Activated CD8-positive, alpha-beta memory T cell treated with anti-CD3 and anti-CD28 coated beads for 48 hours (primary cell): ENCODE measurements around the gene OLFML3.
"Not testable (repeated sequence)": the region's sequence is repeated elsewhere in the genome, so short reads cannot be mapped to it uniquely, and the experiment has no call there.

Experiments
- DNase-seq, 3 experiments: peaks; one replicate each; pipeline ENCODE4 v3.0.0-alpha.2; 2020; ENCODE audit warnings: low read depth in 2 of 3, low spot score in 2 of 3

Gene OLFML3

DNA sequence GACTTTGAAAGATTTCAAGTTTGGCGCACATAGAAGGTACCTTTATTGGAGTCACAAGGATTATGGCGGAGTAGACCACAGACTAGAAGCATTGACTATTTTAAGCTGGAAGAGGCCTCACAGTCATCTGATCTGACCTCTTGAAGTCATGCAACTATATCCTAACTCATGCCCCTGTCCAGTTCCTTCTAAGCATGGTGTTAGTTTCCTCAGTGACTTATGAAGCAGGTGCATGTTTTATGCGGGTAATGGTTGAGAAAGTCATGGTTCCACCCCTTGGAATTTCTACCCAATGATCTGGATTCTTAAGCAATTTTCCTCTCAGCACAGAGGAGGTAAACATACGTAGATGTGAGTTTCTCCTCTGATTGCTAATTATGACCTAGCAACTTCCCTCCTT, 11.7 kb downstream of the OLFML3 start:
- DNase-seq = no peak

DNA sequence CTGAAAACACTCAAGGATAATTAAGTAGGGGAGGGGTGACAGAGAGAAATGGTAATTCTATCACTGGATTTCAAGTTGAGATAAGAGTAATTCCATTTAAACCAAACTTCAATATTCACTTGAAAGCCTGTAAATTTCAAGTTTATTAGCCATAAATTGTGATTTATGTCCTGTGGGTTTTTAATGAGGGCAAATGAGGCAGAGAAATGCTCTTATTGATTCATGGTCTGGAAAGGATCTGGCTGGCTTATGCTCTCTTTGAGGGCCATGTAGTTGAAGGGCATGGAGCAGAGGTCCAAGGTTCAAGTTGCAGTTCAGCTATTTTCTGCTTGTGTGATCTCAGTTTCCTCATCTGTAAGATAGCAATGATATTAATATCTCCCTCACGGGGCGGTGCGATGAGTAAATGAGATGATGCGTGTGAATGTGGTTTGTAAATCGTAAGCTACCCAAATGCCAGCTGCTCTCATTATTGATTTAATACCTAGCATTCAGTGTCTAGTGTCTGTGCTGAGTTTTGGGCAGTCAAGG, 12.3 kb downstream of the OLFML3 start:
- DNase-seq = no peak

GRCh38 chr1:113993072-113993471, 13.8 kb downstream of the OLFML3 start:
- no peak for DNase-seq

GRCh38 chr1:113993766-113994165, 14.5 kb downstream of the OLFML3 start:
- no peak for DNase-seq

DNA sequence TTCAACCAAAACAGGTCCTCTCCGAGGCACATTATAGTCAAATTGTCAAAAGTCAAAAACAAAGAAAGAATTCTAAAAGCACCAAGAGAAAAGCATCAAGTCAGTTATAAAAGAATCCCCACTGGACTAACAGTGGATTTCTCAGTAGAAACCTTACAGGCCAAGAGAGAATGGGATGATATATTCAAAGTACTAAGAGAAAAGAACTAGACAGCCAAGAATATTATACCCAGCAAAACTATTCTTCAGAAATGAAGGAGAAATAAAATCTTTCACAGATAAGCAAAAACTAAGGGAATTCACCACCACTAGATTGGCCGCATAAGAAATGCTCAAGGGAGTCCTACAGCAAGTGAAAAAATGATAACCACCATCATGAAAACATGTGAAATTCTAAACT, 16.1 kb downstream of the OLFML3 start:
- DNase-seq = no peak

DNA sequence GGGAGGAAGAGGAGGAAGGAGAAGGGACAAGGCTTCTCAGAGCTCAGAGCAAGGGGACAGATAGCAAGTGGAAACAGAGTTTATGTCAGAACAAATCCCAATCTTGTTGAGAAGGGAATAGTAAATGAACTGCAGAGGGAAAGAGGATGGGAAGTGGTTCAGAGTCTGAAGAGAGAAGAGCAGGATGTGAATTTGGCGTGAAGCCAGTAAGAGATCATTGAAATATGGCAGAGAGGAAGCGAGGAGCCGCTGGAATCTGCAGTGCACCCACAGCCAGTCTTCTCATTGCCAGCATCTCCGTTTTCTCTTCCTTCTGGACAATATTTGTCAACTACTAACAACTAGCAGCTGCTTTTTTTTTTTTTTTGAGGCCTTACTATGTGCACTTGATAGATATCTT, 19.1 kb downstream of the OLFML3 start:
- DNase-seq = no peak

DNA sequence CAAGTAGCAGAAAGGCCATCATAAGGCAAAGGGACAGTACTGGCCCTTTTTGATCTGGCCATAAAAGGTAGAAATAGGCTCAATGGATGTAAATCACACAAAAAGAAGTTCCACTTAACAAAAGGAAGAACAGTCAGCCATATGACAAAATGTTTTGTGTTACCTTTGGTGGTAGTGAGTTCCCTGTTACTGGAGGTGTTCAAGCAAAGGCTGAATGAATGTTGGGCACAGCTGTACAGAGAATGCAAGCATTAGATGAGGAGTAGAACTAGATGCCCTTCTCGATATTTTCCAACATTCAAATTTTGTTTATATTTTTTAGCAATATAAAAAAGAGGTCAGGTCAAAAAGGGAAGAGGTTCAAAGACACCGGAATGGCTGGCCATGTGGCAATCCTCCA, 20.0 kb downstream of the OLFML3 start:
- no peak for DNase-seq

DNA sequence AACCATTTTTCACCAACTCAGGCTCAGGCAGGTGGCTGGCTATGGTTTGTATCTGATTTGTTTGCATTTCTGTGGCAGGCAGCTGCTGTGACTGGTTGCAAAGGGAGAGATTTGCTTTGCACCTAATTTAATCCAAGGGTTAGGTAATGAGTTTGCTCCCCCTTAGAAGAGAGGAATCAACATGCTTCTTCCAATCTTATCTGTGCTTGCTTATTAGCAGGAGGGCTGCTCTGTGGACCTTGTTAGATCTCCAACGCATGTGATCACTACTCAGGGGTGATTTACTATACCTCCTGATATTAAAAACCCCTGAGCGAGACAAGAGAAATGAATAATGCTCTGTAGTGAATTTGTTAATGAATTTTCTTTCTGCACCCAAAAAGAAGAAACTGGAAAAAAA, 20.5 kb downstream of the OLFML3 start:
- DNase-seq = no peak

- no peak for DNase-seq
Observed at GRCh38 chr1:114000406-114000805, 21.1 kb downstream of the OLFML3 start.

- no peak for DNase-seq
Observed at GRCh38 chr1:114002492-114003239, 23.4 kb downstream of the OLFML3 start.

DNA sequence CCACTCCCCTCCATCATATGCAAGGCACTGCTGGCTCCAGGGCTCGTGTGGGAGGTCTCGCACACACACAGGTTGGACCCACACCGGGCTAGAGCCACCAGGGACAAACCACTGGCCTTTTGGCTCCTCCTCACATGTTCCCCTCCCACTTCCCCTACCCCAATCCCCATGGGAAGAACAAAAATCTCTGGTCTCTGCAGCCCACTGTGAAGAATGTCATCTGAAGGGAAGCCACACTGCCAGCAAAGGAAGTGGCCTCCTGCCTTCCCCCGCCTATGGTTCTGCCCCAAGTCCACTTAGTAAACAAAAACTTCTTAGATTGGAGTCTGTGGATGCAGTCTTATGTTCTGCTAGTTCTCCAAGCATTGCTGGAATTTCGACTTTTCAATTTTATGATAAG, 24.2 kb downstream of the OLFML3 start:
- DNase-seq = no peak

- DNase-seq = not testable (repeated sequence)
Observed at GRCh38 chr1:114006825-114007224, 27.6 kb downstream of the OLFML3 start.

GRCh38 chr1:114008480-114008941, 29.2 kb downstream of the OLFML3 start:
- DNase-seq = no peak

- no peak for DNase-seq
Observed at GRCh38 chr1:114008993-114009392, 29.7 kb downstream of the OLFML3 start.

GRCh38 chr1:114009393-114009792, 30.1 kb downstream of the OLFML3 start:
- DNase-seq = no peak

DNA sequence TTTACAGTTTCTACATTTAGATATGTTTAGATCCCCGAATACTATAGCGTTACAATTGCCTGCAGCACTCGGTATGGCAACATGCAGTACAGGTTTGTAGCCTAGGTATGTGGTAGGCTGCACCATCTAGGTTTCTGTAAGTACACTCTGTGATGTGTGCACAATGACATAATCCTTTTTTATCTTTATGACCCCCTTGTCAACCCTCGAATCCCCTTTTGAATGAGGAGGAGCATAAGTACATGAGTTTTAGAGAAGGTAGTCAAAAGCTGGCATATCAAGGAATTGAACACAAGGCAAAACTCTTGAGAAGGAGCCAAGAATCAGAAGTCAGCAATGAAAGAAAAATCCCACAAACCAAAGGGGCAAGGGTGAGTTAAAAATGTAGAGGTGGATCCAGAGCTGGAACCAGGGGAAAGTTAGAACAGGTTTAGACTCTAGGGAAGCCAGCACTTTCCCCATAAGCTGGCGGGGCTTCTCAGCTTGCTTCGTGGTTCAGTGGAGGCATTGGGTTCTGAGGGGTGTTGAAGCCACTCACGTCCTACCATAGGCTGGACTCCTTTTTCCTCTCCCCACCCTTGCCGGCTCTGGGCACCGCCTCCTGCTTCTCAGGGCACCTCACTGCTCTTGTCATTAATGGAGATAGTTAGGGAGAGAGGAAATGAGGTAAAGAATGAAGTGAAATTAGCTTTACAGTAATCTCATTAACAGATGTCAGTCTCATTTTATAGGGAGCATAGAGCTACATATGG, 31.3 kb downstream of the OLFML3 start:
- DNase-seq = no peak

DNA sequence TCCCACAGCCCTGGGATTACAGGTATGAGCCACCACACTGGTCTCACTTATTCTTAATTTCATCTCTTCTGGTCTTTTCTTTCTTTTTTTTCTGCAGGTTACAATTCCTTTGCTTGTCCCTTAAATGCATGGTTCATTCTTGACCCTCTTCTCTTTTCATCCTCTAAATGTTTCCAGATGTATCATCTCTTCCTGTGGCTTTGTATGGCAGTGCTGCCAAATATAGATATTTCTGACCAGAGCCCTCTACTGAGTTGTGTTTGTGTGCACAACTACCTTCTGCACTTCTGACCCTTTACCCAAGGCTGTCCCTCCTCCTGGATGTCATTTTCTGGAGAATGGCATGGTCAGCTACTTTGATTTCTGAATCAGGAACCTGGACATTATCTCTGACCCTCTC, 32.5 kb downstream of the OLFML3 start:
- DNase-seq = no peak

DNA sequence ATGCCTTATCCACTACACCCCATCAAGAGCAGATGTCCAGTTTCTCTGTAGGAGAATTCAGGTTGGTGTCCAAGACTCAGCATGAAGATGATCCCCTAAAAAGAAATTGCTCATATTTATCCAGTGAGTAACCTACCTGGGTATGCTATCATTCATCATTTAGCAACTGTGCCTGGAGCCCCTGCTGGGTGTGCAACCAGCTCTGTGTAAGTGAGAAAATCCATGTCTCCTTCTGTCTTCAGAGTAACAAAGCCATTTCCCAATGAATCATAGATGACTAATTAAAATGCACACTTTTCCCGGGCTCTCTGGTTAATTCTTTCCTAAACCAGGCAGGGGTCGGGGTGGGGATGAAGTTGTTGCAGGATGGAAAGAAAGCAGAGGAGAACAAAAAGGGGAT, 35.8 kb downstream of the OLFML3 start:
- DNase-seq = no peak

GRCh38 chr1:114019724-114020123, 40.5 kb downstream of the OLFML3 start:
- DNase-seq = not testable (repeated sequence)

DNA sequence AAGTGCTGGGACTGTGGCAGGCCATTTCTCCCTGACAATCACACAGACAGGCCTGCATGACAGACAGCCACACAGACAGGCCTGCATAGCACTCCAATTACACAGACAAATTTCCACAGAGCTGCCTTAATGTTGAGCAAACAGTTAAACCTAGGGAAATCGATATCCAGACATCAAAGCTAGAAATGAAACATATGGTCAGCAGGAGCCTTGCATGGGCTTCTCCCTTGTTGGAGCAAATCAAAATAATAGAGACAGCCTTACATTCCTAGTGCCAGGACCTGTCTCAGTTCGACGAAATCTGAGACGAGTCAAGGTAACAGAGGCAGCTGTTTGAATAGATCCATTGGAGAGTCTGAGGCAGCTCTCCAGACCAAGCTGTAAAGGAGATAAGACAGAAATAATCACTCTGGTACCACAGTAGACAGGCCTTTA, 42.4 kb downstream of the OLFML3 start:
- no peak for DNase-seq

DNA sequence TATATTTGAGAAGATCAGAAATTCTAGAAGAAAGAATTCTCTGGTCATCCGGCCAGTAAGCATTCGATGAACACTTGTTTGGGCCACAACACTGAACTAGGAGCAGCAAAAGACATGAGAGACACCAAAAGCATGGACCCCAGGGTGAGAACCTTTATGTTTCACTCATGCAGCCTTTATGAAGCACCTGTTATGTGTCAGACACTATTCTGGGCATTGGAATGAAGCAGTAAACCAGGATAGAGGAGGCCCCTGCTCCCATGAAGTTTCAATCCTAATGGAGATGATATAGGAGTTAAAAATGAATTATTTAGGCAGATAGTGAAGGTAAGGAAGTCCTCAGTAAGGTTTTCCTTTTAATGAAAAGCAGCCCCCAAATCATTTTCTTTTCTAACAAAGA, 43.6 kb downstream of the OLFML3 start:
- DNase-seq = no peak

DNA sequence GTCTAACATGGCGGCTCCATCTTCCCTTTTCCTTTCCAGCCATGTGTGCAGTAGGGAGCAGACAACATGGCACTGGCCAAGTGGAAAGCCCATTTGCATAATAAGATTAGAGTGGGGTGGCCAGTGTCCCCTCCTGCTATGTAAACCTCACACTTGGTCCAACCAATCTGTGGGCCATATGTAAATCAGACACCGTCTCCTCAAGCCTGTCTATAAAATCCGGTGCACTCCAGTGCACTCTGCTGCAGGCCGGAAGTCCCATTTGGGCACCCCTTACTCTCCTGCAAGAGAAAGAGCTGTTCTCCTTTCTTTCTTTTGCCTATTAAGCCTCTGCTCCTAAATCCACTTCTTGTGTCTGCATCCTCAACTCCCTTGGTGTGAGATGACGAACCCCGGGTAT, 44.1 kb downstream of the OLFML3 start:
- no peak for DNase-seq
